Measurements from ENCODE around the gene ARSA.

GRCh38 chr22:50670513-50670912, 42.6 kb upstream of the ARSA start:
- TF ChIP-seq CTCF (IDR thresholded peaks at IDR 0.05; ENCODE audit: low read depth, low read length, poor library complexity, severe bottlenecking) (no peak), EZH2phosphoT487 (IDR thresholded peaks at IDR 0.05; ENCODE audit: borderline replicate concordance, low read length) (no peak)
